B cell (primary cell): ENCODE measurements around the gene EXOSC2. TPM values are rescaled to one million over a fixed set of nuclear protein-coding genes. Genes with fewer than 3 reads are reported as not detected.

Source experiments
- ATAC-seq: fragments of 200-7000 bp; cut with Tn5 transposase; one replicate; pipeline ENCODE4 v1.10.0; 2021; ENCODE audit warnings: low read depth, mild to moderate bottlenecking, moderate number of reproducible peaks, moderate library complexity
- CTCF ChIA-PET: fragments of 350-600 bp; sonication (Branson Sonifier 250); formaldehyde crosslinking; loops from one replicate; lab custom pipeline; 2021; ENCODE audit warnings: antibody characterized with exemption, inconsistent platforms; lab: Charles Lee
- POLR2A ChIA-PET: fragments of 350-600 bp; sonication (Branson Sonifier 250); formaldehyde crosslinking; loops from one replicate; lab custom pipeline; 2021; ENCODE audit warnings: antibody characterized with exemption; lab: Charles Lee
- DNase-seq: peaks from one replicate; pipeline ENCODE4 v3.0.0; 2013
- H2AFZ ChIP-seq: 2 replicates; pipeline ENCODE4 v1.6.1; 2012; ENCODE audit warnings: mild to moderate bottlenecking, low read depth, low read length; ENCODE audit not compliant: insufficient read depth, poor library complexity, severe bottlenecking
- H3K27ac ChIP-seq, 2 donors: 1 replicate in 1 of 2; 2 replicates in 1 of 2; pipeline ENCODE4 v1.5.1; 2012 to 2013; ENCODE audit warnings: low read length in 2 of 2, mild to moderate bottlenecking in 2 of 2, moderate library complexity in 1 of 2
- H3K27me3 ChIP-seq, 4 experiments: fragments of 200-600 bp in 1 of 4; sonication (generic) in 1 of 4; replicated peaks in 1 of 4; 1 replicate in 2 of 4; 2 replicates in 2 of 4; pipeline versions ENCODE4 v1.6.1 to v1.7.0; 2013 to 2016; ENCODE audit warnings: low read length in 3 of 4, mild to moderate bottlenecking in 2 of 4, mixed read lengths in 1 of 4, moderate library complexity in 1 of 4; ENCODE audit not compliant: insufficient read depth in 4 of 4, control insufficient read depth in 3 of 4; ENCODE audit errors: control extremely low read depth in 1 of 4
- H3K36me3 ChIP-seq, 2 experiments: replicated peaks in 1 of 2; 1 replicate in 1 of 2; 2 replicates in 1 of 2; pipeline versions ENCODE4 v1.6.1 to v1.7.1; 2013; ENCODE audit warnings: low read length in 1 of 2; ENCODE audit not compliant: insufficient read depth in 2 of 2, control insufficient read depth in 1 of 2; ENCODE audit errors: control extremely low read depth in 1 of 2, extremely low read depth in 1 of 2
- H3K4me1 ChIP-seq, 2 donors: fragments of 200-600 bp in 1 of 2; sonication (generic) in 1 of 2; 1 replicate in 1 of 2; 2 replicates in 1 of 2; pipeline versions ENCODE4 v1.5.1 to v1.6.1; 2013 to 2017; ENCODE audit warnings: low read length in 2 of 2; ENCODE audit not compliant: control insufficient read depth in 2 of 2, insufficient read depth in 2 of 2
- H3K4me2 ChIP-seq: replicated peaks from 2 replicates; pipeline ENCODE3; 2012; ENCODE audit warnings: mild to moderate bottlenecking, low read depth, low read length; ENCODE audit not compliant: poor library complexity, severe bottlenecking
- H3K4me3 ChIP-seq, 5 experiments: fragments of 200-600 bp in 1 of 5; sonication (generic) in 1 of 5; 1 replicate in 3 of 5; 2 replicates in 2 of 5; pipeline versions ENCODE4 v1.5.1 to v1.7.0; 2011 to 2016; ENCODE audit warnings: low read length in 4 of 5, mild to moderate bottlenecking in 4 of 5, low read depth in 2 of 5, control low read depth in 1 of 5, moderate library complexity in 1 of 5; ENCODE audit not compliant: insufficient read depth in 1 of 5; ENCODE audit errors: control extremely low read depth in 1 of 5, extremely low read depth in 1 of 5
- H3K79me2 ChIP-seq: fragments of 200-600 bp; sonication (generic); one replicate; pipeline ENCODE4 v1.6.0; 2016; ENCODE audit warnings: low read length; ENCODE audit not compliant: control insufficient read depth, insufficient read depth
- H3K9ac ChIP-seq: fragments of 200-600 bp; sonication (generic); 2 replicates; pipeline ENCODE4 v1.6.1; 2017; ENCODE audit warnings: mild to moderate bottlenecking, low read length, moderate library complexity
- H3K9me3 ChIP-seq, 3 donors: one replicate each; pipeline versions ENCODE4 v1.6.1 to v1.7.1; 2013; ENCODE audit warnings: low read length in 2 of 3; ENCODE audit not compliant: control insufficient read depth in 2 of 3, insufficient read depth in 1 of 3; ENCODE audit errors: control extremely low read depth in 1 of 3
- H4K20me1 ChIP-seq: 2 replicates; pipeline ENCODE4 v1.6.0; 2012; ENCODE audit warnings: mild to moderate bottlenecking, low read length; ENCODE audit not compliant: insufficient read depth, control insufficient read depth, poor library complexity, severe bottlenecking
- H3K27ac Mint-ChIP-seq: one replicate; pipeline ENCODE4 v1.8.0; 2021; ENCODE audit warnings: mixed read lengths
- H3K27me3 Mint-ChIP-seq: one replicate; pipeline ENCODE4 v1.8.0; 2021; ENCODE audit warnings: mixed read lengths
- H3K4me1 Mint-ChIP-seq: one replicate; pipeline ENCODE4 v1.8.0; 2021; ENCODE audit warnings: mixed read lengths
- H3K4me3 Mint-ChIP-seq: one replicate; pipeline ENCODE4 v1.8.0; 2021; ENCODE audit warnings: mixed read lengths
- H3K9me3 Mint-ChIP-seq: one replicate; pipeline ENCODE4 v1.8.0; 2022; ENCODE audit warnings: mixed read lengths; ENCODE audit not compliant: insufficient read depth
- EZH2 ChIP-seq: IDR thresholded peaks from 2 replicates; pipeline ENCODE4 v1.6.1; 2012; ENCODE audit warnings: borderline replicate concordance, low read depth, mild to moderate bottlenecking, moderate library complexity, low read length; ENCODE audit not compliant: insufficient read depth, poor library complexity, severe bottlenecking
- WGBS: methylation state at CpG from one replicate; pipeline ENCODE4 v1.1.5; 2013; ENCODE audit warnings: missing lambda C conversion rate; ENCODE audit not compliant: insufficient coverage; 5-methylcytosine and 5-hydroxymethylcytosine counted together
- intact Hi-C: fragments of 100-400 bp; cut with micrococcal nuclease; formaldehyde crosslinking; loops from one replicate; pipeline ENCODE4 v1.10.0; 2022
- polyA plus RNA-seq: library from polyadenylated mRNA; depleted of rRNA; stranded (reverse); fragments of >200 nt; gene quantifications from 2 replicates; pipeline ENCODE4 v1.2.3, GENCODE V29; 2012
- total RNA-seq, 2 donors: library from RNA; stranded (reverse); fragments of 120-200 nt in 1 of 2; gene quantifications; 1 replicate in 1 of 2; 2 replicates in 1 of 2; pipeline versions ENCODE4 v1.2.3 to v1.2.4, GENCODE V29; 2013 to 2022
- TF ChIP-seq, protein P1 (sequence below): fragments of 200-600 bp; IDR thresholded peaks from one replicate; pipeline ENCODE4 v1.8.0; 2022; ENCODE audit warnings: antibody characterized with exemption, mild to moderate bottlenecking

The EXOSC2 gene
- total and polyA plus RNA-seq, 2 donors (not counting 1 experiment from before 2014, with no cell fraction given): 31.5 to 53.3 TPM

DNA sequence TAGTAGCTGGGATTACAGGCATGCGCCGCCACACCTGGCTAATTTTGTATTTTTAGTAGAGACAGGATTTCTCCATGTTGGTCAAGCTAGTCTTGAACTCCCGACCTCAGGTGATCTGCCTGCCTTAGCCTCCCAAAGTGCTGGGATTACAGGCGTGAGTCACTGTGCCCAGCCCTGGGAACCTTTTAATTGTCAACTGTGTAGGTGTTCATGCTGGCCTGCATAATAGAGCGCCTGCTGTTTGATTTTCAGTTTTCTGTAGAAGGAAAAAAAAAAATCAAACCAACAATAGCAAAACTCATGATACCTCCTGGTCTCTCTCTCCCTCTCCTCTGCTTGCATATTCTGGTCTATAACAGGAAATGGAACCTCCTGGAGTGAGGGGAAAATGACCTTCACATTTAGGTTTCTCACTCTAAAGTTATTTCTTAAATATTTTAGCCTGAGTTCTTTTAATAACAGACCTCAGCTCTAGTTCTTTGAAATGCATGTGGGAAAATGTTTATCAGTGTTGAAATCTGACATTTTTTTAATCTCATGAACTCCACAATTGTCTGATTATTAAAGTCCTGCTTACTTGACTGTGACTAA is 51.7 kb downstream of the EXOSC2 start:
- no peaks in the 10 kb centered on the region for H3K27me3 ChIP-seq
- Mint-ChIP-seq H3K4me1 (peaks cover 6% of the 10 kb centered on the region), H3K4me3 (no peak overlapping the region), H3K27me3 (no peaks in the 10 kb centered on the region), H3K9me3 (no peaks in the 10 kb centered on the region), H3K27ac (no peak overlapping the region)
- no peak overlapping the region for H3K4me2 ChIP-seq
- H3K27ac ChIP-seq: no peak overlapping the region
- no peak overlapping the region for H3K4me3 ChIP-seq
- peaks cover 60% of the 10 kb centered on the region for H3K79me2 ChIP-seq
- TF ChIP-seq EZH2: no peak
- TF ChIP-seq, protein P1, sequence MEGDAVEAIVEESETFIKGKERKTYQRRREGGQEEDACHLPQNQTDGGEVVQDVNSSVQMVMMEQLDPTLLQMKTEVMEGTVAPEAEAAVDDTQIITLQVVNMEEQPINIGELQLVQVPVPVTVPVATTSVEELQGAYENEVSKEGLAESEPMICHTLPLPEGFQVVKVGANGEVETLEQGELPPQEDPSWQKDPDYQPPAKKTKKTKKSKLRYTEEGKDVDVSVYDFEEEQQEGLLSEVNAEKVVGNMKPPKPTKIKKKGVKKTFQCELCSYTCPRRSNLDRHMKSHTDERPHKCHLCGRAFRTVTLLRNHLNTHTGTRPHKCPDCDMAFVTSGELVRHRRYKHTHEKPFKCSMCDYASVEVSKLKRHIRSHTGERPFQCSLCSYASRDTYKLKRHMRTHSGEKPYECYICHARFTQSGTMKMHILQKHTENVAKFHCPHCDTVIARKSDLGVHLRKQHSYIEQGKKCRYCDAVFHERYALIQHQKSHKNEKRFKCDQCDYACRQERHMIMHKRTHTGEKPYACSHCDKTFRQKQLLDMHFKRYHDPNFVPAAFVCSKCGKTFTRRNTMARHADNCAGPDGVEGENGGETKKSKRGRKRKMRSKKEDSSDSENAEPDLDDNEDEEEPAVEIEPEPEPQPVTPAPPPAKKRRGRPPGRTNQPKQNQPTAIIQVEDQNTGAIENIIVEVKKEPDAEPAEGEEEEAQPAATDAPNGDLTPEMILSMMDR: no peak
- H3K36me3 ChIP-seq: no peaks in the 10 kb centered on the region
- H2AFZ ChIP-seq: no peak overlapping the region
- no peak overlapping the region for H3K9ac ChIP-seq
- CTCF ChIA-PET: interaction anchor here (0.6 kb wide), 1 partner anchor 280 kb away, joined by 3 read pairs; no protein-coding TSS in a partner anchor
- DNase-seq (no peak), ATAC-seq (no peak)
- POLR2A ChIA-PET: no interaction called here
- H3K9me3 ChIP-seq: no peaks in the 10 kb centered on the region
- H3K4me1 ChIP-seq: no peaks in the 10 kb centered on the region
- WGBS: 100% methylated on average over 3 of the region's 5 CpGs
- intact Hi-C loops: no loop called here
- peaks cover 32% of the 10 kb centered on the region for H4K20me1 ChIP-seq

DNA sequence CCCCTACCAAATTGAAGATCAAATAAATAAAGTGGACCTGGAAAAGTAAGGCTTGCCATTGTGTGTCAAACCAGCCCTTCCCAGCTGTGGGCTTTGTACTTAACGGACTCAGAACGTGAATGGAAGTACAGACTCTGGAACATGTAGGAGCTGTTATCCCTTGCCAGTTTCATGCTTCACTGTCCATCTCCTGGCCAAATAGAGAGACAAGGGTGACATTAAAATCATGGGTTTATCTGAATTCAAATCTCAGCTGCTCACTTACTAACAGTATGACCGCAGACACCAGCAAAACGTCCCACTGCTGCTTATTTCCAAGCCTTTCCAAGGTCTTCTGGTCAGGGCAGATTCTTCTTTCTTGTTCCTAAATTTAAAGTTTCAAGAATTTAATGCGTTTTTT is 52.2 kb downstream of the EXOSC2 start:
- ATAC-seq: no peak
- H3K36me3 ChIP-seq: no peaks in the 10 kb centered on the region
- H3K4me3 ChIP-seq: no peak overlapping the region
- H4K20me1 ChIP-seq: peaks cover 32% of the 10 kb centered on the region
- Mint-ChIP-seq H3K4me3 (no peak overlapping the region), H3K9me3 (no peaks in the 10 kb centered on the region), H3K27me3 (no peaks in the 10 kb centered on the region), H3K27ac (no peak overlapping the region), H3K4me1 (peaks cover 6% of the 10 kb centered on the region)
- peaks cover 54% of the 10 kb centered on the region for H3K79me2 ChIP-seq
- no peak overlapping the region for H2AFZ ChIP-seq
- no peak overlapping the region for H3K27ac ChIP-seq
- no peaks in the 10 kb centered on the region for H3K27me3 ChIP-seq
- DNase-seq: no peak
- TF ChIP-seq EZH2: no peak
- TF ChIP-seq, protein P1: no peak
- intact Hi-C loops: no loop called here
- H3K4me2 ChIP-seq: no peak overlapping the region
- H3K9me3 ChIP-seq: no peaks in the 10 kb centered on the region
- CTCF ChIA-PET: no interaction called here
- H3K4me1 ChIP-seq: no peaks in the 10 kb centered on the region
- H3K9ac ChIP-seq: no peak overlapping the region
- 100% methylated on average over 2 of the region's 5 CpGs for WGBS
- POLR2A ChIA-PET: no interaction called here
